Measurements from ENCODE around the gene BCAM. TPM values are rescaled to one million over a fixed set of nuclear protein-coding genes. Genes with fewer than 3 reads are reported as not detected.
"Not testable (repeated sequence)": the region's sequence is repeated elsewhere in the genome, so short reads cannot be mapped to it uniquely, and the experiment has no call there.

BCAM gene, protein sequence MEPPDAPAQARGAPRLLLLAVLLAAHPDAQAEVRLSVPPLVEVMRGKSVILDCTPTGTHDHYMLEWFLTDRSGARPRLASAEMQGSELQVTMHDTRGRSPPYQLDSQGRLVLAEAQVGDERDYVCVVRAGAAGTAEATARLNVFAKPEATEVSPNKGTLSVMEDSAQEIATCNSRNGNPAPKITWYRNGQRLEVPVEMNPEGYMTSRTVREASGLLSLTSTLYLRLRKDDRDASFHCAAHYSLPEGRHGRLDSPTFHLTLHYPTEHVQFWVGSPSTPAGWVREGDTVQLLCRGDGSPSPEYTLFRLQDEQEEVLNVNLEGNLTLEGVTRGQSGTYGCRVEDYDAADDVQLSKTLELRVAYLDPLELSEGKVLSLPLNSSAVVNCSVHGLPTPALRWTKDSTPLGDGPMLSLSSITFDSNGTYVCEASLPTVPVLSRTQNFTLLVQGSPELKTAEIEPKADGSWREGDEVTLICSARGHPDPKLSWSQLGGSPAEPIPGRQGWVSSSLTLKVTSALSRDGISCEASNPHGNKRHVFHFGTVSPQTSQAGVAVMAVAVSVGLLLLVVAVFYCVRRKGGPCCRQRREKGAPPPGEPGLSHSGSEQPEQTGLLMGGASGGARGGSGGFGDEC
- 100 to 1,000 TPM; 457 to 754 (median 572) TPM for polyA plus RNA-seq (ENCODE audit: insufficient read length in 4 of 4)

DNA sequence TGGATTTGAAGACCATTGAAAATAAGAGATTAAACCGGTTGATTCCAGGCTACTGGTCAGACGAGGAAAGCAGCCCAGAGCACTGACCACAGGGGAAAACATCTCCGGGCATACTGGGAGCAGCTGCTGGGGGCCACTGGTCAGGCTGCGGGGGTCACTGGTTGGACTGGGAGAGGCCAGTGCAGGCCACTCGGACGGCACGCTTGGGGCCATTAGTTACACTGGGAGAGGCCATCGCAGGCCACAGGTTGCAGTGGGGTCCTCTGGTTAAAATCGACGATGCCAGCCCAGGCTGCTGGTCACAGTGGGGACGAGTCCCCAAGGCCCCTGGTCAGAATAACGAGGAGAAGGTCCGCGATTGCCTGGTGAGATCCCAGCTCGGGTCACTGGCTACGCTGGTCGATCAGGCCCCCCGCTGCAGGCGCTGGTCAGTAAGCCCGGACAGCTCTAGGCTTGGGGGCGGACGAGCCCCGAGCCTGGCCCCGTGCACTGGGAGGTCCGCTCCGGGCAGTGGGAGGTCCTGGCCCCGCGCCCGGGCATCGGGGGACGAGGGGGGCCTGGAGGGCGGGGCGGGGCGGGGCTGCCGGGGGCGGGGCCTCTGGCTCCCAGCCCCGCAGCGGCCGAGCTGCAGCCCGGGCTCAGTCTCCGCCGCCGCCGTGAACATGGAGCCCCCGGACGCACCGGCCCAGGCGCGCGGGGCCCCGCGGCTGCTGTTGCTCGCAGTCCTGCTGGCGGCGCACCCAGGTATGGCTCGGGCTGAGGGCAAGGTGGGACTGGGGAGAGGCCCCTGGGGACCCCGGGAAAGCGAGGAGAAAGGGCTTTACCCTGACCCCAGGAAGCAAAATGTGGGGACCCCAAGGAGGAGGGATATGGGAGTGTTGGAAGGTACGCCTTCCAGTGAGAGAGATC is at the start of gene BCAM:
Gene BCAM (plus strand): TSS at position 641 of the 909 bp plus-strand sequence. CDS start 22 bp downstream, at position 663.
- peak in 1 of 4 donors; percentile 53 for DNase-seq (ENCODE audit: low read depth in 4 of 4, low spot score in 3 of 4)

DNA sequence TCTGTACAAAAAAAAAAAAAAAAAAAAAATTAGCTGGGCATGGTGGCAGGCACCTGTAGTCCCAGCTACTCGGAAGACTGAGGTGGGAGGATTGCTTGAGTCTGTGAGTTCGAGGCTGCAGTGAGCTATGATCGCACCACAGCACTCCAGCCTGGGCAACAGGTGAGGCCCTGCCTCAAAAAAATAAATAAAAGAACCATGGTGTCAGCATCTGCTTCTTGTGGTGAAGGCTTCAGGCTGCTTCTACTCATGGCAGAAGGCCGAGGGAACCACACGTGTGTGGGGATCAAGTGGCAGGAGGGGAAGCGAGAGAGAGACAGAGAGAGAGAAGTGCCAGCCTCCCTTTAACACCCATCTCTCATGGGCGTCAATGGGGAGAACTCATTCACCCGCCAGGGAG is 46.9 kb upstream of the BCAM start:
- DNase-seq (ENCODE audit: low read depth in 4 of 4, low spot score in 3 of 4), result no peak

DNA sequence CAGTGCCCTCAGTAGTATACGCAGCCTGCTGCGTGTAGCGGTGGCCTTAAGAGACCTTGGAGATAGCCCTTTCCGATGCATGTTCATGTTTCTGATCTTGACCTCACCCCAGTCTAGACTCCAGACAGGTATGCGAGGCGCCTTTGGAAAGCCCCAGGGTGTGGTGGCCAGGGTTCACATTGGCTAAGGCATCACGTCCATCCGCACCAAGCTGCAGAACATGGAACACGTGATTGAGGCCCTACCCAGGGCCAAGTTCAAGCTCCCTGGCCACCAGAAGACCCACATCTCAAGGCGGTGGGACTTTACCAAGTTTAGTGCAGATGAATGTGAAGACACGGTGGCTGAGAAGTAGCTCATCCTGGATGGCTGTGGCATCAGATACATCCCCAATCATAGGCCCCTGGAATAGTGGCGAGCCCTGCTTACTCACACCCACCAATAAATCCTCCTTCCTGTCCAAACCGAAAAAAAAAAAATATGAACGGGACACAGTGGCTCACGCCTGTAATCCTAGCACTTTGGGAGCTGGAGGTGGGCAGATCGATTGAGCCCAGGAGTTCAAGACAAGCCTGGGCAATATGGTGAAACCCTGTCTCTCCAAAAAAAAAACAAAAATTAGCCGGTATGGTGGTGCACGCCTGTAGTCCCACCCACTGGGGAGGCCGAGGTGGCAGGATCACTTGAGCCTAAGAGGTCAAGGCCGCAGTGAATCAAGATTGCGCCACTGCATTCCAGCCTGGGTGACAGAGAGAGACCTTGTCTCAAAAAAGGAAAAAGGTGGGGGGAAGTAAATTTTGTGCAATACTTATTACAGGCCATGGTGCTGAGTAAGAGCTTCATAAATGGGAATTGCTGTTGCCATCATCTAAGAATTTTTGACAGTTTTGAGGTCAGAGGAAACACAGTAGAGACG is 43.6 kb upstream of the BCAM start:
- DNase-seq (ENCODE audit: low read depth in 4 of 4, low spot score in 3 of 4), result no peak

DNA sequence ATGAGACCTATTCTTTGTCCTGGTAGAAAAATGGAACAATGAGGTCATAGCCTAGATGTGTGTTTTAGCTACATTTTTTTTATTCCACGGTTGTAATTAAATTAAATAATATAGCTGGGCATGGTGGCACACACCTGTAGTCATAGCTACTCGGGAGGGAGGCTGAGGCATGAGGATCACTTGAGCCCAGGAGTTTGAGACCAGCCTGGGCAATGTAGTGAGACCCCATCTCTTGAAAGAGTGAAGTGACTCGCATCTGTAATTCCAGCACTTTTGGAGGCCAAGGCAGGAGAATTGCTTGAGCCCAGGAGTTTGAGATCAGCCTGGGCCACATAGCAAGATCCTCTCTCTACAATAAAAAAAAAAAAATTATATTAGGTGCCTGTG is 43.0 kb upstream of the BCAM start:
- DNase-seq (ENCODE audit: low read depth in 4 of 4, low spot score in 3 of 4), result no peak

DNA sequence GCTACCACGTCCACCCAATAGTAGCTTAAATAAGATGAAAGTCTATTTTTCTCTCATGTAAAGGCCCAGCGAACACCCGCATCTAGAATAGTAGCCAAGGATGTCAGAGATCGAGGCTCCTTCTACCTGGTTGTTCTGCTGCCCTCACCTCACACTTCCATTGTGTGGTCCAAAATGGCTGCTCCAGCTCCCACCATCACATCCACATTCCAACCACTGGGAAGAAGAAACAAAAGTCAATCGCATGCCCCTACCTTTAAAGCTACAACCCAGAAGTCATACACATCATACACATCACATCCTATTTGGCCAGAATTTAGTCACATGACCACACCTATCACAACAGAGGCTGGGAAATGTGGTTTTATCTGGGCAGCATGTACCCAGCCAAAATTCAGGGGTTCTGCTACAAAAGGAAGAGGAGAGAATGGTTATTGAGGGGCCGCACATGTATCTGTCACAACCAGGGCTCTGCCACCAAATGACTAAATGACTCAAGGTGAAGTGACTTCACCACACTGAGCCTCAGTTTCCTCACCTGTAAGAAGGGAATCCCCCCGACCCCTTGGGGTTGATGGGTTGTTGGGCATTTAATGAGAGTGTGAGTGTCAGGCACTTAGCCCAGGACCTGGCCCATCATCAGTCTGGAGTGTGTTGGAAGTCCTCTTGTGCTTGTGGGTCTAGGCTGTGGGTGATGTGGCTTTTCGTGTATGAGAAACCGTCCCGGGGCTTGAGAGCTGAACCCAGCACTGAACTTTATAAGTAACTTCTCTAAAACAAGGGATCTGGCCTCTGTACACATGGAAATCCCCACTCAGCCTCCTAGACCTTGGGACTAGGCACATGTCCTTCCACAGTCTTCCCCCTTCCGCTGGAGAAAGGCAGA is 41.4 kb upstream of the BCAM start:
- no peak for DNase-seq (ENCODE audit: low read depth in 4 of 4, low spot score in 3 of 4)

DNA sequence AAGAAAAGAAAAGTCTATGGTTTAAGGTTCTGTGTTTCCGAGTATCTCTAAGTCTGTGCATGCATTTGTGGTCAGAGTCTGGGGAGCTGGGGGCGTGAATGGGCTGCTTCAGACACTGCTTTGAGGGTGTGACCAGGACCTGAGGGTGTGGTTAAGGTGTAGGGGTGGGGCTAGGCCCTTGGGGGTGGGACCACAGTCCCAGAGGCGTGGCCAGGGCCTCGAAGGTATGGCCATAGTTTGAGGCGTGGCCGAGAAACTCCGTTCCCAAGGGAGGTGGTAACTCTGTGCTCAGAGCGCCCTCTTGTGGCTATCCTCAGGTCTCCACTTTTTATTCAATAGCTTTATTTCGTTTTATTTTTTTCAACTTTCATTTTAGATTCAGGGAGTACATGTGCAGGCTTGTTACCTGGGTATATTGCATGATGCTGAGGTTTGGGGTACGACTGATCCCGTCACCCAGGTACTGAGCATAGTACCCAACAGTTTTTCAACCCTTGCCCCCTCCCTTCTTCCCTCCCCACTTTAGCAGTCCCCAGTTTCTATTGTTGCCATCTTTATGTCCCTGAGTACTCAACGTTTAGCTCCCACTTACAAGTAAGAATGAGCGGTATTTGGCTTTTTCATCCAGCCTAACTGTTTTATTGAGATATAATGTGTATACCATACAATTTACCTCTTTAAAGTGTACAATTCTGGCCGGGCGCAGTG is 38.2 kb upstream of the BCAM start:
- DNase-seq (ENCODE audit: low read depth in 4 of 4, low spot score in 3 of 4), result peak; percentile 83 to 90 (median 86)

DNA sequence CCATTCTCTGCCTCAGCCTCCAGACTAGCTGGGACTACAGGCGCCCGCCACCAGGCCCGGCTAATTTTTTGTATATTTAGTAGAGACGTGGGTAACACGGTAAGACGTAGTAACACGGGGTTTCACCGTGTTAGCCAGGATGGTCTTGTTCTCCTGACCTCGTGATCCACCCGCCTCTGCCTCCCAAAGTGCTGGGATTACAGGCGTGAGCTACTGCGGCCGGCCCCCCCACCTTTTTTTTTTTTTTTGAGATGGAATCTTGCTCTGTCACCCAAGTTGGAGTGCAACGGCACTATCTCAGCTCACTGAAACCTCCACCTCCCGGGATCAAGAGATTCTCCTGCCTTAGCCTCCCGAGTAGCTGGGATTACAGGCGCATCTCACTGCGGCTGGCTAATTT is 36.8 kb upstream of the BCAM start:
- DNase-seq (ENCODE audit: low read depth in 4 of 4, low spot score in 3 of 4), result not testable (repeated sequence)

DNA sequence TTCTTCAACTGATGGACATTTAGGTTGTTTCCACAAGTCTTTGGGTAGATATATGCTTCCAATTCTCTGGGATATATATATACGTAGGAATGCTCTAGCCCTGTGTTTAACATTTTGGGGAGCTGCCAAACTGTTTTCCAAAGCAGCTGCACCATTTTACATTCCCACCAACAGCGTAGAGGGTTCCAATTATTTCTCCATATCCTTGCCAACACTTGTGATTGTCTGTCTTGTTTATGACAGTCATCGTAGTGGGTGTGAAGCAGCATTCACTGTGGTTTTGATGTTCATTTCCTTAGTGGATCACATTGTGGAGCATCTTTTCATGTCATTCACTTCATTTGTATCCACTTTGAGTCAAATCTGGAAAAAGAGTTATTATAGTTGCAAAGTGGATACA is 35.9 kb upstream of the BCAM start:
- DNase-seq (ENCODE audit: low read depth in 4 of 4, low spot score in 3 of 4), result no peak

DNA sequence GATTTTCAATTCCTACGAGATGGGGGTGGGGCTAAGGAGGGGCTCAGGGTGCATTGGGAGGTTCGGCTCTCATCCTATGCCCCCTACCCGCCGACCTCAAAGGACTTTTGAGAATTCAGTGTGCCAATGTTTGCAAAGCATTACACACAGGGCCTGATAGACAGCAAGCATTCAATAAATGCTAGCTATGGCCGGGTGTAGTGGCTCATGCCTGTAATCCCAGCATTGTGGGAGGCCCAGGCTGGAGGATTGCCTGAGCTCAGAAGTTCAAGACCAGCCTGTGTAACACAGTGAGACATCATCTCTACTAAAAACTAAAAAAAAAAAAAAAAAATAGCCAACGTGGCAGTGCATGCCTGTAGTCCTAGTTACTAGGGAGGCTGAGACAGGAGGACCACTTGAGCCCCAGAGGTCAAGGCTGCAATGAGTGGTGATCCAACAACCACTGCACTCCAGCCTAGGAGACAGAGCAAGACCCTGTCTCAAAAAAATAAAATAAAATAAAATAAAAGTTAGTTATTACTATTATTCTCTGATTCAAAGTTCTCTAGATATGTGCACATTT is 33.1 kb upstream of the BCAM start:
- no peak for DNase-seq (ENCODE audit: low read depth in 4 of 4, low spot score in 3 of 4)

DNA sequence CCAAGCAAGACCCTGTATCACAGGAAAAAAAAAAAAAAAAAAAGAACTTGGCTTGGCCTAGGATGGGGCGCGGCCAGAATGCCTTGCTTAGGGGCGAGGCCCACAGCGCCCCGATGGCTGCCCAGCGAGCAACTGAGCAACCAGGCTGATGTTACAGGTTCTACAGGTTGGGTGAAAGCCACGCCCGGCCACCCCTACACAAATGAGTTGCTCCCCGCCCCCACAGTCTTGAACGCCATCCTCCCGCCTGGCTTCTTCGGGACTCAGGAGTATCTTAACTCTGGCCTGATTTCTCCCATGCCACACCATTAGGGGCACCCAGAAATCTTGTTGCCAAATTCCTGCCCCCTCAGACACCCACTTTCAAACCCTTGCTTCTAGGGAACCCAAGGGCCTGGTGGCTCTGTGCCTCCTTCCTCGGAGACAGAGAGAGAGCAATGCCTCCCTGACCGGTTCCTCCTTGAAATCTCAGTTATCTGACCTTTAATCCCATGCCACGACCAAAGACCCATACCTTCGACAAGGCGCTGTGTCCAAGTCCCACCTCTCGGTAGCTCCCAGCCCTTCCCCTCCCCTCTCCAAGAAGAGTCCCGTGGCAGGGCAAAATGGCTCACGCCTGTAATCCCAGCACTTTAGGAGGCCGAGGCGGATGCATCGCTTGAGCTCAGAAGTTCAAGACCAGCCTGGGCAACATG is 32.4 kb upstream of the BCAM start:
- no peak for DNase-seq (ENCODE audit: low read depth in 4 of 4, low spot score in 3 of 4)

DNA sequence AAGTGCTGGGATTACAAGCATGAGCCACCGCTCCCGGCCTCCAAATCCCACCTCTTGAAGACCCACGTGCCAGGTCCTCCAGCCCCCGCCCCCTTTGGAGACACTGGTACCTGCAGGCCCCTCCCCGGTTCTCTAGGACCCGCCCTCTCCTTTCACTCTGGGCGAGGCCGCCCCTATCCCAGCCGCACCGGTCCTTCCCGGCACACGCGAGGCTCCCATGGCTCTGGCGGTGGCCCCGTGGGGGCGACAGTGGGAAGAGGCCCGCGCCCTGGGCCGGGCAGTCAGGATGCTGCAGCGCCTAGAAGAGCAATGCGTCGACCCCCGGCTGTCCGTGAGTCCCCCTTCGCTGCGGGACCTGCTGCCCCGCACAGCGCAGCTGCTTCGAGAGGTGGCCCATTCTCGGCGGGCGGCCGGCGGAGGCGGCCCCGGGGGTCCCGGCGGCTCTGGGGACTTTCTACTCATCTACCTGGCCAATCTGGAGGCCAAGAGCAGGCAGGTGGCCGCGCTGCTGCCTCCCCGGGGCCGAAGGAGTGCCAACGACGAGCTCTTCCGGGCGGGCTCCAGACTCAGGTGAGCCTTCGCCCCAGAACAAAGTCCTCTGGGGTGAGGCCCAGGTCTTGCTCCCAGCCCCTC is 31.1 kb upstream of the BCAM start, which contains the start of gene CBLC:
Gene CBLC (plus strand): TSS at position 176 of the 633 bp plus-strand sequence. CDS start 42 bp downstream, at position 218.
- no peak for DNase-seq (ENCODE audit: low read depth in 4 of 4, low spot score in 3 of 4)

DNA sequence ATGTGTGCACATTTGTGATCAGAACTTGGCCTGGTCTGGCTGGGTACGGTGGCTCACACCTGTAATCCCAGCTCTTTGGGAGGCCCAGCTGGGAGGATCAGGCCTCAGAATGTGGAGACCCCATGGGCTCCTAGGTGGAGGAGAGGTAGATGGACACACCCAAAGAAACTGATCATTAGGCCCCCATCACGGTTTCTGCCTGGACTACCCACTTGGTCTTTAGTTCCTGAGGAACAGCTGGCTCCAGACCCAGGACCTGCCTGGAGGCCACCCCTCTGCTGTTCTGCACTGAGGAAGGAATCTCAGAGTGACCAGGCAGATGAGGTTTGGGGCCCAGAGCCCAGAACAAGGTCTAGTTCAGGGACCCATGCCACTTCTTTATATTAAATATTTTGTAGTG is 29.8 kb upstream of the BCAM start:
- DNase-seq (ENCODE audit: low read depth in 4 of 4, low spot score in 3 of 4), result no peak

DNA sequence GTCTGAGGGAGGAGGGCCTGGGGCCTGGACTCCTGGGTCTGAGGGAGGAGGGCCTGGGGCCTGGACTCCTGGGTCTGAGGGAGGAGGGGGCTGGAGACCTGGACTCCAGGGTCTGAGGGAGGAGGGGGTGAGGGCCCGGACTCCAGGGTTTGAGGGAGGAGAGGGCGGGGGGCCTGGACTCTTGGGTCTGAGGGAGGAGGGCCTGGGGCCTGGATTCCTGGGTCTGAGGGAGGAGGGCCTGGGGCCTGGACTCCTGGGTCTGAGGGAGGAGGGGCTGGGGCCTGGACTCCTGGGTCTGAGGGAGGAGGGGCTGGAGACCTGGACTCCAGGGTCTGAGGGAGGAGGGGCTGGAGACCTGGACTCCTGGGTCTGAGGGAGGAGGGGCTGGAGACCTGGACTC is 27.2 kb upstream of the BCAM start:
- DNase-seq (ENCODE audit: low read depth in 4 of 4, low spot score in 3 of 4), result not testable (repeated sequence)

DNA sequence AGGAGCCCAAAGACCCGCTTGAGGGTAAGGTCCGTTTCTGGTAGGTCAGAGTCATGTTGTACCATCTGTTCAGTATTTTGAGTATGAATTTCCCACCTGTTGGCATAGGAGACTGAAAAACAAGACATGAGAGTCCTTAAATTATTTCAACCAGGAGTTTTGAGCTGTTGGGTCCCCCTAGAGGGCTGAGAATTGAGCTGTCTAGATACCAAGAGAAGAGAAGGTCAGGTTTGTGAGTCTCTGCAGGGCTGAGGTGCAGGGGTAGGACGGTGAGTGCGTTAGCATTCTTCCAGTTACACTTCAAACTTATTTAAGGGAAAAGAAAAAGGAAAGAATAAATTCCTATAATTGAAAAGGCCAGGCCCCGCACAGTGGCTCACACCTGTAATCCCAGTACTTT is 26.2 kb upstream of the BCAM start:
- no peak for DNase-seq (ENCODE audit: low read depth in 4 of 4, low spot score in 3 of 4)

DNA sequence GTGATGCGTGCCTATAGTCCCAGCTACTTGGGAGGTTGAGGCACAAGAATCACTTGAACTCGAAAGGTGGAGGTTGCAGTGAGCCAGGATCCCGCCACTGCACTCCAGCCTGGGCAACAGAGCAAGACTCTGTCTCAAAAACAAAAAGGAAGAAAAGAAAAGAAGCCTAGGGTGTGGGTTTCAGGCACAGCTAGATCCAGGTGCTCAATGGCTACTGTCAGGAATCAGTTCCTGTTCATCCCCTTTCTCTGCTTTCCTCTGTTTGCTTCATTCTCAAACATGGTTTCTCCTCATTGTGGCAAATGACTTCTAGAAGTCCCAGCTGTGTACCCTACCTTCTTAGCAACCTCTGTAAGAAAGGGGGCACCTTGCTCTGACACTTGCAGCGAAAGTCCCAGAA is 25.4 kb upstream of the BCAM start:
- no peak for DNase-seq (ENCODE audit: low read depth in 4 of 4, low spot score in 3 of 4)

DNA sequence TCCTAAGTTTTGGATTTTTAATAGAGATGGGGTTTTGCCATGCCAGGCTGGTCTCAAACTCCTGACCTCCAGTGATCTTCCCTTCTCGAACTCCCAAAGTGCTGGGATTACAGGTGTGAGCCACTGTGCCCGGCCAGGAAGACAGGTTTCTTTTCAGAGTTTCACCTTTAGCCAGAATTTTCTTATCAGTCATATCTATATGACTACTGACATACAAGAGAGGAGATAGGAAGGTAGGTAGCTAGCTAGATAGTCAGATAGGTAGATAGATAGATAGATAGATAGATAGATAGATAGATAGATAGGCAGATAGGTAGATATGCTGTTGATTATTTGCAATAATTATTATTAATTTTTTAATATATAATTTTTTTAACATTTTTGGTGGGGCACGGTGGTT is 23.6 kb upstream of the BCAM start:
- DNase-seq (ENCODE audit: low read depth in 4 of 4, low spot score in 3 of 4), result no peak

DNA sequence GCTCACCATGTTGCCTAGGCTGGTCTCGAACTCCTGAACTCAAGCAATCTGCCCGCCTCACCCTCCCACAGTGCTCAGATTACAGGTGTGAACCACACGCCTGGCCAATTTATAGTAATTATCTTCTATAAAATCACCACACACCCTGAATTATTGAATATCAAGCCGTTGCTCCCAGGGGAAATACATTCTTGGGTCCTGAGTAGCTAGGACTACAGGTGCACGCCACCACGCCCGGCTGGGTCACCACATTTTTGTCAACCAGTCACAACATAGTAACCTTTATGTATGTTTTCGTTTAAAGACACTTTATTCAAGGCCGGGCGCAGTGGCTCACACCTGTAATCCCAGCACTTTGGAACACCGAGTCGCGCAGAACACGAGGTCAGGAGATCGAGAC is 22.9 kb upstream of the BCAM start:
- DNase-seq (ENCODE audit: low read depth in 4 of 4, low spot score in 3 of 4), result no peak
